CD4-positive, alpha-beta T cell treated with Interleukin-1 beta for 1 hour (primary cell): ENCODE results near the gene CNOT1.
"Not testable (repeated sequence)": the region's sequence is repeated elsewhere in the genome, so short reads cannot be mapped to it uniquely, and the experiment has no call there.

Source experiments
- DNase-seq, 2 donors: peaks; one replicate each; pipeline ENCODE4 v3.0.0-alpha.2; 2020 to 2022

CNOT1 gene

GRCh38 chr16:58629733-58630640 lies at the start of gene CNOT1:
CNOT1 (minus strand) TSS chr16:58629826; CDS start chr16:58599337, 30,489 bp downstream.
- peak; percentile 99 for DNase-seq

- no peak for DNase-seq
These were observed 49.1 kb upstream of the CNOT1 start for GRCh38 chr16:58678716-58679115.

GRCh38 chr16:58678269-58678668 lies 48.6 kb upstream of the CNOT1 start:
- DNase-seq: no peak

GRCh38 chr16:58670946-58671583 lies 41.4 kb upstream of the CNOT1 start:
- no peak for DNase-seq

- DNase-seq: no peak
These were observed 40.6 kb upstream of the CNOT1 start for GRCh38 chr16:58670177-58670576.

- no peak for DNase-seq
These were observed 35.6 kb upstream of the CNOT1 start for GRCh38 chr16:58665200-58665599.

- DNase-seq: peak; percentile 36 to 38
These were observed 31.7 kb upstream of the CNOT1 start for GRCh38 chr16:58661199-58661830.

GRCh38 chr16:58659911-58660310 lies 30.3 kb upstream of the CNOT1 start:
- DNase-seq: not testable (repeated sequence)

- no peak for DNase-seq
These were observed 29.2 kb upstream of the CNOT1 start for GRCh38 chr16:58658796-58659211.

GRCh38 chr16:58656899-58657298 lies 27.3 kb upstream of the CNOT1 start:
- DNase-seq: no peak

GRCh38 chr16:58655215-58655596 lies 25.6 kb upstream of the CNOT1 start:
- DNase-seq: no peak

- DNase-seq: no peak
These were observed 25.1 kb upstream of the CNOT1 start for GRCh38 chr16:58654560-58655214.

- no peak for DNase-seq
These were observed 23.1 kb upstream of the CNOT1 start for GRCh38 chr16:58652741-58653140.

- no peak for DNase-seq
These were observed 22.3 kb upstream of the CNOT1 start for GRCh38 chr16:58651965-58652348.

- DNase-seq: no peak
These were observed 20.1 kb upstream of the CNOT1 start for GRCh38 chr16:58649707-58650106.

- no peak for DNase-seq
These were observed 17.5 kb upstream of the CNOT1 start for GRCh38 chr16:58647107-58647506.

- no peak for DNase-seq
These were observed 15.3 kb upstream of the CNOT1 start for GRCh38 chr16:58644765-58645487.

GRCh38 chr16:58644108-58644507 lies 14.5 kb upstream of the CNOT1 start:
- no peak for DNase-seq

GRCh38 chr16:58640949-58641348 lies 11.3 kb upstream of the CNOT1 start:
- no peak for DNase-seq

GRCh38 chr16:58639836-58640235 lies 10.2 kb upstream of the CNOT1 start:
- no peak for DNase-seq

GRCh38 chr16:58639230-58639629 lies 9.6 kb upstream of the CNOT1 start:
- DNase-seq: no peak
